Prostate gland (tissue), 2 donors: Measurements from ENCODE around the gene PDHA2.

Experiments used
- CTCF ChIP-seq, 4 experiments: fragments of 200-600 bp in 2 of 4; fragments of 450-650 bp in 2 of 4; sonication (generic) in 2 of 4; IDR thresholded peaks; 1 replicate in 3 of 4; 2 replicates in 1 of 4; pipeline ENCODE4 v1.5.1; 2016 to 2019; ENCODE audit warnings: antibody characterized with exemption in 4 of 4, mild to moderate bottlenecking in 2 of 4, moderate library complexity in 2 of 4
- POLR2A ChIP-seq: fragments of 450-650 bp; IDR thresholded peaks from one replicate; pipeline ENCODE4 v1.6.1; 2016; ENCODE audit warnings: antibody characterized with exemption, mild to moderate bottlenecking
- POLR2AphosphoS5 ChIP-seq: sonication (generic); formaldehyde crosslinking; IDR thresholded peaks from one replicate; pipeline ENCODE4 v1.6.1; 2017; ENCODE audit warnings: antibody characterized with exemption

DNA sequence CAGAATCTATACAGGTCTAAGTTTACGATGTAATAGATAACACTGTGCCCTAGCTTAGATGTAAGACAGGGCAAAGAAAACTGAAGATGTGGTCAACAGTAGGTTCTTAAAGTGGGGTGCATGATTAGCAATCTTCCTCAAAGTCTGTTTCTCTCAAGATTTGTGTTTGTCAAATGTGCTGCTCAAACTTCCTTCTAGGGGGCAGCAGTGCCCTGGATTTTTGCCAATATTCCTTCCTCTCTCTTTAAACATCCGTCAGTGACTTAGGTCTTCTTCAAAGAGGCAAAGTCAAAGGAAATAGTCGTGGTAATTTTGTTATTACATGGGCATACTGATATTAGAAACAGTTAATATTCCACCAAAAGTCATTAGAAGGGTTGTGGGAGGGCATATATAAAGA lies 4.2 kb upstream of the PDHA2 start:
- TF ChIP-seq CTCF (IDR thresholded peaks at IDR 0.05): no peak
- TF ChIP-seq POLR2AphosphoS5: no peak
- TF ChIP-seq POLR2A: no peak
